22Rv1 (cell line): ENCODE measurements around the gene CALHM3.

Source experiments
- ZFX ChIP-seq: fragments of 450-650 bp; IDR thresholded peaks from 2 replicates; pipeline ENCODE4 v1.6.1; 2017; ENCODE audit warnings: antibody characterized with exemption, borderline replicate concordance
- TF ChIP-seq, protein P1 (sequence below): fragments of 450-650 bp; IDR thresholded peaks from 2 replicates; pipeline ENCODE4 v1.5.1; 2017; ENCODE audit warnings: mild to moderate bottlenecking

DNA sequence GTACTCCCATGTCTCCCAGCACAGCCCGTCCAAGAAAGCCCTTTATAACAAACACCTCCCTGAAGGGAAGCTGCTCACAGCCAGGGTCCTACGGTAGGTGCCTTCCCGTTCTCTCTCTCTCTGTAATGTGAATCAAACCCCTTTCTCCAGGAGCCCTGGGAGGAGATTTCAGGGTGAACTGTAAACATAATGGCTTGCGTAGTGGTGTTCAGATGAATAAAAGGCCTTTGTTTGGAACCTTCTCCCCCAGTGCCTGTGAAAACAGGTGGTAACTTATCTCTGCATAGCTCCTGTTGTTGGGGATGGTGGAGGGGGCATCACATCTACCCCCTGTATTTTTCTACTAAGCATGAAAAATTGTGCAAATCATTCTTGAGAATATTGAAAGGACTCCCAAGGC lies 39.3 kb downstream of the CALHM3 start:
- TF ChIP-seq, protein P1, sequence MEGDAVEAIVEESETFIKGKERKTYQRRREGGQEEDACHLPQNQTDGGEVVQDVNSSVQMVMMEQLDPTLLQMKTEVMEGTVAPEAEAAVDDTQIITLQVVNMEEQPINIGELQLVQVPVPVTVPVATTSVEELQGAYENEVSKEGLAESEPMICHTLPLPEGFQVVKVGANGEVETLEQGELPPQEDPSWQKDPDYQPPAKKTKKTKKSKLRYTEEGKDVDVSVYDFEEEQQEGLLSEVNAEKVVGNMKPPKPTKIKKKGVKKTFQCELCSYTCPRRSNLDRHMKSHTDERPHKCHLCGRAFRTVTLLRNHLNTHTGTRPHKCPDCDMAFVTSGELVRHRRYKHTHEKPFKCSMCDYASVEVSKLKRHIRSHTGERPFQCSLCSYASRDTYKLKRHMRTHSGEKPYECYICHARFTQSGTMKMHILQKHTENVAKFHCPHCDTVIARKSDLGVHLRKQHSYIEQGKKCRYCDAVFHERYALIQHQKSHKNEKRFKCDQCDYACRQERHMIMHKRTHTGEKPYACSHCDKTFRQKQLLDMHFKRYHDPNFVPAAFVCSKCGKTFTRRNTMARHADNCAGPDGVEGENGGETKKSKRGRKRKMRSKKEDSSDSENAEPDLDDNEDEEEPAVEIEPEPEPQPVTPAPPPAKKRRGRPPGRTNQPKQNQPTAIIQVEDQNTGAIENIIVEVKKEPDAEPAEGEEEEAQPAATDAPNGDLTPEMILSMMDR = no peak
- TF ChIP-seq ZFX = no peak
